ENCODE measurements around the gene CBLB. TPM values are rescaled to one million over a fixed set of nuclear protein-coding genes. Genes with fewer than 3 reads are reported as not detected.
"Not testable (repeated sequence)": the region's sequence is repeated elsewhere in the genome, so short reads cannot be mapped to it uniquely, and the experiment has no call there.

CBLB gene
- total and polyA plus RNA-seq, 8 donors, result 5.3 to 23.3 (median 10.4) TPM

GRCh38 chr3:105731686-105732085, 137.1 kb downstream of the CBLB start:
- Histone ChIP-seq H3K9me3 (no peaks in the 10 kb centered on the region), H3K4me3 (no peak overlapping the region), H3K27ac (no peak overlapping the region), H3K4me1 (peaks cover 0 to 8% (median 0%) of the 10 kb centered on the region in 3 donors), H3K36me3 (no peaks in the 10 kb centered on the region), H3K27me3 (no peaks in the 10 kb centered on the region)
- TF ChIP-seq CTCF (IDR thresholded peaks at IDR 0.05), result no peak
- no peak for FAIRE-seq
- 97 to 100% methylated on average over 1 of the region's 1 CpG for WGBS, 2 donors
- ATAC-seq, result no peak
- intact Hi-C loops (cut with DNase I), result no loop called here
- DNase-seq, result no peak

- Histone ChIP-seq H3K4me1 (peaks cover 0 to 8% (median 0%) of the 10 kb centered on the region in 3 donors), H3K36me3 (no peaks in the 10 kb centered on the region), H3K27me3 (no peaks in the 10 kb centered on the region), H3K27ac (no peak overlapping the region), H3K4me3 (no peak overlapping the region), H3K9me3 (no peaks in the 10 kb centered on the region)
- FAIRE-seq (peak; percentile 81), DNase-seq (no peak), ATAC-seq (no peak)
- intact Hi-C loops (cut with DNase I), result no loop called here
- TF ChIP-seq CTCF (IDR thresholded peaks at IDR 0.05), result no peak
Observed at GRCh38 chr3:105730801-105731354, 137.9 kb downstream of the CBLB start.

GRCh38 chr3:105729667-105730066, 139.1 kb downstream of the CBLB start:
- 59 to 62% methylated on average over 3 of the region's 3 CpGs for WGBS, 2 donors
- no peak for FAIRE-seq

GRCh38 chr3:105728771-105729312, 140.0 kb downstream of the CBLB start:
- FAIRE-seq, result no peak
- intact Hi-C loops (cut with DNase I), result no loop called here
- no peak for TF ChIP-seq CTCF (IDR thresholded peaks at IDR 0.05)
- H3K27ac ChIP-seq, result no peak overlapping the region
- H3K9me3 ChIP-seq, result no peaks in the 10 kb centered on the region
- no peak overlapping the region for H3K4me3 ChIP-seq
- WGBS, 2 donors, result 61 to 69% methylated on average over 3 of the region's 3 CpGs
- H3K36me3 ChIP-seq, result no peaks in the 10 kb centered on the region
- peaks cover 0 to 8% (median 0%) of the 10 kb centered on the region in 3 donors for H3K4me1 ChIP-seq
- no peak for DNase-seq
- no peaks in the 10 kb centered on the region for H3K27me3 ChIP-seq
- peak in 2 of 4 donors; percentile 39 to 62 for ATAC-seq

More at GRCh38 chr3:105729667-105730066, 139.1 kb downstream of the CBLB start:
- intact Hi-C loops (cut with DNase I), result no loop called here
- Histone ChIP-seq H3K4me1 (peaks cover 0 to 8% (median 0%) of the 10 kb centered on the region in 3 donors), H3K27ac (no peak overlapping the region), H3K4me3 (no peak overlapping the region), H3K36me3 (no peaks in the 10 kb centered on the region), H3K9me3 (no peaks in the 10 kb centered on the region), H3K27me3 (no peaks in the 10 kb centered on the region)
- no peak for DNase-seq
- no peak for TF ChIP-seq CTCF (IDR thresholded peaks at IDR 0.05)
- ATAC-seq, result peak in 3 of 4 donors; percentile 20 to 62 (median 38)

GRCh38 chr3:105727036-105727435, 141.8 kb downstream of the CBLB start:
- H3K9me3 ChIP-seq; FAIRE-seq; H3K27me3 ChIP-seq; DNase-seq; H3K36me3 ChIP-seq; H3K4me1 ChIP-seq; H3K4me3 ChIP-seq; intact Hi-C loops (cut with DNase I); H3K27ac ChIP-seq; ATAC-seq: not testable (repeated sequence)
- WGBS, 2 donors, result 94 to 98% methylated on average over 3 of the region's 3 CpGs
